HCT116 (cell line): ENCODE data around the gene CRCP. TPM values are rescaled to one million over a fixed set of nuclear protein-coding genes. Genes with fewer than 3 reads are reported as not detected.

Experiments
- ATAC-seq: fragments of 200-7000 bp; cut with Tn5 transposase; 2 replicates; pipeline ENCODE4 v1.9.1; 2020; ENCODE audit warnings: mild to moderate bottlenecking, moderate library complexity
- BruUV-seq: library from RNA; stranded (reverse); fragments of 400-500 nt; replicated peaks from 2 replicates; lab custom pipeline; 2021; lab: Mats Ljungman, UMichigan
- CTCF ChIA-PET: fragments of 300-600 bp; sonication (Branson Sonifier 250); formaldehyde crosslinking; loops from one replicate; lab custom pipeline; 2021; ENCODE audit warnings: antibody characterized with exemption; lab: Charles Lee
- POLR2A ChIA-PET: fragments of 300-600, 350-600 bp; sonication (Branson Sonifier 250); formaldehyde crosslinking; loops from one replicate; lab custom pipeline; 2021; ENCODE audit warnings: antibody characterized with exemption; lab: Charles Lee
- RAD21 ChIA-PET, 2 experiments: fragments of 300-600 bp; sonication (Branson Sonifier 250); formaldehyde crosslinking; loops; one replicate each; lab custom pipeline; 2023; ENCODE audit warnings: low total read pairs in 2 of 2; ENCODE audit not compliant: uncharacterized antibody in 2 of 2, unreplicated experiment in 2 of 2, low non-redundant PET in 1 of 2; lab: Charles Lee
- DNase-seq: peaks from one replicate; pipeline ENCODE4 v3.0.0-alpha.2; 2010; ENCODE audit warnings: low read depth, low spot score
- H2AFZ ChIP-seq: fragments of 200-600 bp; shearing (Covaris generic), sonication (generic); 2 replicates; pipeline ENCODE4 v1.6.1; 2017; ENCODE audit warnings: low read depth, mixed run types, mixed read lengths, antibody characterized with exemption, low read length; ENCODE audit not compliant: poor library complexity, severe bottlenecking
- H3K27ac ChIP-seq: 2 replicates; pipeline ENCODE4 v1.5.1; 2012; ENCODE audit warnings: low read depth, low read length
- H3K27me3 ChIP-seq: fragments of 200-600 bp; sonication (generic); 2 replicates; pipeline ENCODE4 v1.6.1; 2016; ENCODE audit warnings: mixed run types, low read length, mixed read lengths; ENCODE audit not compliant: insufficient read depth
- H3K36me3 ChIP-seq, 2 experiments: fragments of 200-500 bp in 1 of 2; fragments of 200-600 bp in 1 of 2; sonication (Bioruptor generic) in 1 of 2; sonication (generic) in 1 of 2; 2 replicates each; pipeline versions ENCODE4 v1.5.1 to v1.6.1; 2014 to 2016; ENCODE audit warnings: low read length in 2 of 2, inconsistent platforms in 1 of 2, mixed read lengths in 1 of 2, mixed run types in 1 of 2; ENCODE audit not compliant: insufficient read depth in 2 of 2, control insufficient read depth in 1 of 2
- H3K4me1 ChIP-seq, 2 experiments: fragments of 200-600 bp in 1 of 2; sonication (generic) in 1 of 2; 2 replicates each; pipeline versions ENCODE4 v1.5.1 to v1.6.1; 2012 to 2017; ENCODE audit warnings: low read length in 2 of 2, inconsistent platforms in 1 of 2, mild to moderate bottlenecking in 1 of 2, mixed read lengths in 1 of 2, mixed run types in 1 of 2, moderate library complexity in 1 of 2; ENCODE audit not compliant: insufficient read depth in 2 of 2, control insufficient read depth in 1 of 2
- H3K4me2 ChIP-seq: fragments of 200-600 bp; sonication (generic); 2 replicates; pipeline ENCODE4 v1.6.1; 2017; ENCODE audit warnings: mixed run types, low read length, mixed read lengths
- H3K4me3 ChIP-seq, 2 experiments: fragments of 200-600 bp in 1 of 2; sonication (generic) in 1 of 2; replicated peaks in 1 of 2; 2 replicates each; pipeline ENCODE4 v1.5.1; 2011 to 2016; ENCODE audit warnings: low read length in 2 of 2, control low read depth in 1 of 2, low read depth in 1 of 2, mild to moderate bottlenecking in 1 of 2, mixed read lengths in 1 of 2, mixed run types in 1 of 2
- H3K79me2 ChIP-seq: fragments of 200-600 bp; sonication (generic); 2 replicates; pipeline ENCODE4 v1.6.1; 2017; ENCODE audit warnings: mild to moderate bottlenecking, mixed run types, low read length, moderate library complexity, mixed read lengths; ENCODE audit not compliant: insufficient read depth
- H3K9ac ChIP-seq: fragments of 200-600 bp; sonication (generic); 2 replicates; pipeline ENCODE4 v1.6.1; 2016; ENCODE audit warnings: low read length, mixed read lengths
- H3K9me2 ChIP-seq: fragments of 200-600 bp; sonication (generic), shearing (Covaris generic); 2 replicates; pipeline ENCODE4 v1.6.1; 2017; ENCODE audit warnings: mixed run types, mild to moderate bottlenecking, moderate library complexity; ENCODE audit not compliant: insufficient read depth
- H3K9me3 ChIP-seq, 2 experiments: fragments of 200-500 bp in 1 of 2; fragments of 200-600 bp in 1 of 2; sonication (Bioruptor generic) in 1 of 2; sonication (generic) in 1 of 2; 2 replicates each; pipeline ENCODE4 v1.6.1; 2014 to 2017; ENCODE audit warnings: low read length in 2 of 2, mixed read lengths in 2 of 2, inconsistent platforms in 1 of 2, low read depth in 1 of 2, mild to moderate bottlenecking in 1 of 2, mixed run types in 1 of 2, moderate library complexity in 1 of 2; ENCODE audit not compliant: control insufficient read depth in 1 of 2, insufficient read depth in 1 of 2
- H4K20me1 ChIP-seq: fragments of 200-600 bp; sonication (generic), shearing (Covaris generic); 2 replicates; pipeline ENCODE4 v1.6.1; 2017; ENCODE audit warnings: mixed run types, mild to moderate bottlenecking, moderate library complexity; ENCODE audit not compliant: insufficient read depth
- ATF3 ChIP-seq: IDR thresholded peaks from 2 replicates; pipeline ENCODE4 v1.6.1; 2012
- EGR1 ChIP-seq: IDR thresholded peaks from 2 replicates; pipeline ENCODE4 v1.6.1; 2012; ENCODE audit warnings: low read depth
- ELF1 ChIP-seq: IDR thresholded peaks from 2 replicates; pipeline ENCODE4 v1.6.1; 2012; ENCODE audit warnings: low read depth, borderline replicate concordance
- FOSL1 ChIP-seq: IDR thresholded peaks from 2 replicates; pipeline ENCODE4 v1.6.1; 2012; ENCODE audit warnings: low read depth
- POLR2A ChIP-seq: IDR thresholded peaks from 2 replicates; pipeline ENCODE4 v1.7.0; 2011; ENCODE audit warnings: borderline replicate concordance; ENCODE audit not compliant: insufficient read depth, insufficient read length; ENCODE audit errors: extremely low read depth
- RAD21 ChIP-seq: IDR thresholded peaks from 2 replicates; pipeline ENCODE4 v1.6.1; 2012; ENCODE audit warnings: low read depth, mild to moderate bottlenecking
- REST ChIP-seq: IDR thresholded peaks from 2 replicates; pipeline ENCODE4 v1.6.1; 2012; ENCODE audit warnings: low read depth
- SIN3A ChIP-seq: IDR thresholded peaks from 2 replicates; pipeline ENCODE4 v1.6.1; 2012; ENCODE audit warnings: low read depth
- SP1 ChIP-seq: IDR thresholded peaks from 2 replicates; pipeline ENCODE4 v1.6.1; 2012; ENCODE audit warnings: low read depth
- TCF7L2 ChIP-seq: IDR thresholded peaks from 2 replicates; pipeline ENCODE4 v1.7.0; 2011; ENCODE audit warnings: borderline replicate concordance, inconsistent platforms; ENCODE audit not compliant: insufficient read depth, insufficient read length; ENCODE audit errors: extremely low read depth
- YY1 ChIP-seq: IDR thresholded peaks from 2 replicates; pipeline ENCODE4 v1.6.1; 2011; ENCODE audit warnings: low read length, low read depth, moderate library complexity, mild to moderate bottlenecking; ENCODE audit not compliant: insufficient replicate concordance; ENCODE audit errors: extremely low read depth
- ZBTB33 ChIP-seq: IDR thresholded peaks from 2 replicates; pipeline ENCODE4 v1.6.1; 2011; ENCODE audit warnings: mild to moderate bottlenecking, low read length, moderate library complexity; ENCODE audit not compliant: insufficient replicate concordance; ENCODE audit errors: extremely low read depth
- ZNF274 ChIP-seq: fragments of 200-500 bp; sonication (Bioruptor generic); IDR thresholded peaks from 2 replicates; pipeline ENCODE4 v1.6.1; 2014; ENCODE audit warnings: mild to moderate bottlenecking, low read depth, low read length, inconsistent platforms
- intact Hi-C: fragments of 100-400 bp; cut with micrococcal nuclease; formaldehyde crosslinking; loops from 2 replicates; pipeline ENCODE4 v1.10.0; 2022
- total RNA-seq: library from RNA; stranded (reverse); gene quantifications from one replicate; pipeline ENCODE4 v1.2.1, GENCODE V29; 2021; ENCODE audit not compliant: unreplicated experiment
- TF ChIP-seq, protein P1 (sequence below): IDR thresholded peaks from 2 replicates; pipeline ENCODE4 v1.6.1; 2012

CRCP gene
- total RNA-seq, 1 experiment from 2014 or later: 28.4 TPM

- TF ChIP-seq ZBTB33 (peak; percentile 34), RAD21 (no peak), YY1 (peak; percentile 7), EGR1 (no peak), POLR2A (peak; percentile 68), FOSL1 (no peak), SP1 (peak; percentile 50)
- TF ChIP-seq, protein P1, sequence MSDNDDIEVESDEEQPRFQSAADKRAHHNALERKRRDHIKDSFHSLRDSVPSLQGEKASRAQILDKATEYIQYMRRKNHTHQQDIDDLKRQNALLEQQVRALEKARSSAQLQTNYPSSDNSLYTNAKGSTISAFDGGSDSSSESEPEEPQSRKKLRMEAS: peak; percentile 65; the same call in 1 of the 2 replicates
Observed at GRCh38 chr7:66099551-66100407, 14.9 kb upstream of the CRCP start (continued).

- TF ChIP-seq RAD21 (no peak), SIN3A (no peak), TCF7L2 (no peak), ATF3 (no peak), POLR2A (no peak), REST (no peak), ELF1 (no peak), ZNF274 (no peak)
- Histone ChIP-seq H2AFZ (no peak overlapping the region), H3K4me2 (peak overlapping the region; percentile 96), H3K27me3 (no peaks in the 10 kb centered on the region), H3K9me3 (no peaks in the 10 kb centered on the region), H3K9ac (peak overlapping the region; percentile 74), H3K9me2 (no peaks in the 10 kb centered on the region), H3K4me3 (peak overlapping the region; percentile 54 to 62), H3K79me2 (no peaks in the 10 kb centered on the region), H4K20me1 (no peaks in the 10 kb centered on the region), H3K36me3 (no peaks in the 10 kb centered on the region), H3K4me1 (peaks cover 40 to 62% of the 10 kb centered on the region in 2 experiments), H3K27ac (peak overlapping the region; percentile 99)
- DNase-seq (no peak), ATAC-seq (peak; percentile 13)
- TSS peak; percentile 81 for BruUV-seq
- ChIA-PET CTCF (no interaction called here), POLR2A (interaction anchor here (0.7 kb wide), 1 partner anchor 18 kb away, joined by 3 read pairs; no protein-coding TSS in a partner anchor), RAD21 (no interaction called here)
- intact Hi-C loops: no loop called here
Observed at GRCh38 chr7:66100408-66101050, 14.1 kb upstream of the CRCP start.
